Stimulated activated CD8-positive, alpha-beta memory T cell treated with anti-CD3 and anti-CD28 coated beads, Interleukin-12 subunit alpha, Interleukin-12 subunit beta, amount 100 ng/mL, for 4 hours (primary cell): ENCODE results near the gene ADRA2B.
"Not testable (repeated sequence)": the region's sequence is repeated elsewhere in the genome, so short reads cannot be mapped to it uniquely, and the experiment has no call there.

ENCODE experiments used
- DNase-seq: peaks from one replicate; pipeline ENCODE4 v3.0.0-alpha.2; 2020; ENCODE audit warnings: low read depth

The ADRA2B gene

GRCh38 chr2:96089356-96090195 lies 26.8 kb downstream of the ADRA2B start:
- DNase-seq, result no peak

DNA sequence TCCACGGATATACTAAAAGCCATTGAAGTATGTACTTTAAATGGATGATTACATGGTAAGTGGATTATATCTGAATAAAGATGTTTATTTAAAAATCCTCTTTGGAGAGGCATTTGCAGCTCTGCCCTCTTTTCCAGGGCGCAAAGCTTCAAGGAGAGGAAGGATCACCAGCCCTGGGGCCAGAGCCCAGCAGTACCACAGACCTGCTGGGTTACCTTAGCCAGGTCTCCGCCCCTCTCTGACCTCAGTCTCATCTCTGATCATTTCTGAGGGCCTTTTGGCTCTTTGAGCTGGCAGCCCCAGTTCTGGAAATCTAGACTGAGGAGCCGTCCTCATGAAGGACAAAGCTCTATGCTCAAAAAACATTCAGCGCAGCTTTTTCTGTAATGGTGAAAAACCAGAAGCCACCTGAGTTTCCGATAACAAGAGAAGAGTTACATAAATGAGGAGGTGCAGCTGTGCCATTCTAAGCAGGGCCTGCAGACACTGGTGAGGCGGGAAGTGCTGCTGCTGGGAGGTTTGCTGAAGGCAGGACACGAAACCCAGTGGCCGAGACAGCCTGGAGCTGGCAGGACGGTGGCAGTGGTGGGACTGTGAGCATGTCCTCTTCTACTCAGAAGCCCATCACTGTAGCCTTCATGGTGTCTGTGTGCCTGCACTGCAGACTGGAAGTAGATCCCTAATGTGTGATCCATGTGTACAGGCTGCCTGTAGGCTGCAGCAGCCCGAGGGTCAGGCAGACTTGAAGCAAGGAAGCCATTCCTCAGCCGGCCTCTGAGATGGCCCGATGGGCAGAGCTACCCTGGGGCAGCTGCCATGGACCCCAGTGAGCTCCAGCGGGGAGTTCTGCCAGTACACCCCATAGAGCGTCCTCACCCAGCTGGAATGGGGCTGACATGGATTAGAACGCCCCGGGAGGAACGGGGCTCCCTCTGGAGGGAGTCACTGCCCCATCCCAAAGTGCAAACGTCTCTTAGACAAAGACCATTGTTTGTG lies 27.7 kb downstream of the ADRA2B start:
- no peak for DNase-seq

DNA sequence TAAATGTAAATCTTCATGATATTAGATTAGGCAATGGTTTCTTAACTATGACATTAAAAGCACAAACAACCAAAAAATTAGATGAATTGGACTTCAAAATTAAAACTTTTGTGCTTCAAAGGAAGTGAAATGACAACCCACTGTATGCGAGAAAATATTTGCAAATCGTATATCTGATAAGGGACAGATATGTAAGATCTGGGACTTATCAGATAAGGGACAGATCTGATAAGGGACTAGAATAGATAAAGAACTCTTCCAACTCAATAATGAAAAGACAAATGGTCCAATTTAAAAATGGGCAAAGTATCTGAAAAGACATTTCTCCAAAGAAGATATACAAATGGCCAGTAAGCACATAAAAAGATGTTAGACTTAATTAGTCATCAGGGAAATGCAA lies 29.2 kb downstream of the ADRA2B start:
- DNase-seq, result no peak

DNA sequence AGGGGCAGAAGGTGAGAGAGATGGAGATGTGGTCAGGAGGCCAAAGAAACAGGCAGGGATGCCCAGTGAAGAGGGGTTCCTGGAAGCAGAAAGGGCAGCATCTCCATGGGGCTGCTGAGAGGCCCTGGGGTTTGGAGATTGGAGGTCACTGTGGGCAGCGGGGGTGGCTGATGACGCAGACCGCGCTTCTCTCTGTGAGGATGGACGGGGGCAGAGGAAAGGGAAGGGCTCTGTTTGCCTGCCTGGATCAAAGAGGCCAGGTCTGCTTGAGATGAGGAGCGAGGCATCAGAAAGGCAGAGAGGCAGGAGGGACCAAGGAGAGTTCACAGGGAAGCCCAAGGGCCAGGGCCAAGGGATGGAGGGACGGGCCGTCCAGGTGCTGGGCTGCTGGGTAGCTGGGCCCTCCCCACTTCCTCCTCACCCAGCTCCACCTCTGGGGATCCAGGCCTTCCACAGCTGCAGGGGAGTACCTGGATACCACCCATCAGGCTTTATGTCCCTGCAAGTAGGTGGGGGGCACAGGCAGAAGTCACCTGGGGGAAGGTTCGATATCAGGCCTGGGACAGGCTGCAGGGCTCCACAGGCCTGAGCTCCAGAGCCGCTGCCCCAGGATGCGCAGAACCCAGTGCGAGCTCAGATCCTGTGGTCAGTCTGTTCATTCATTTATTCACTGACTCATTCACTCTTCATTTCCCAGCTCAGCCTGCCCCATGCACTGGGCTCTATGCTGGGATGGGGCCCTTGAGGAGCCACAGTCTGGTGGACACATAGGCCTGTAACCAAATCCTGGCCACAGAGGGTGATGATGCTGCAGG lies 30.6 kb downstream of the ADRA2B start:
- no peak for DNase-seq

- DNase-seq, result not testable (repeated sequence)
Measured at GRCh38 chr2:96084858-96085518, 31.4 kb downstream of the ADRA2B start.

DNA sequence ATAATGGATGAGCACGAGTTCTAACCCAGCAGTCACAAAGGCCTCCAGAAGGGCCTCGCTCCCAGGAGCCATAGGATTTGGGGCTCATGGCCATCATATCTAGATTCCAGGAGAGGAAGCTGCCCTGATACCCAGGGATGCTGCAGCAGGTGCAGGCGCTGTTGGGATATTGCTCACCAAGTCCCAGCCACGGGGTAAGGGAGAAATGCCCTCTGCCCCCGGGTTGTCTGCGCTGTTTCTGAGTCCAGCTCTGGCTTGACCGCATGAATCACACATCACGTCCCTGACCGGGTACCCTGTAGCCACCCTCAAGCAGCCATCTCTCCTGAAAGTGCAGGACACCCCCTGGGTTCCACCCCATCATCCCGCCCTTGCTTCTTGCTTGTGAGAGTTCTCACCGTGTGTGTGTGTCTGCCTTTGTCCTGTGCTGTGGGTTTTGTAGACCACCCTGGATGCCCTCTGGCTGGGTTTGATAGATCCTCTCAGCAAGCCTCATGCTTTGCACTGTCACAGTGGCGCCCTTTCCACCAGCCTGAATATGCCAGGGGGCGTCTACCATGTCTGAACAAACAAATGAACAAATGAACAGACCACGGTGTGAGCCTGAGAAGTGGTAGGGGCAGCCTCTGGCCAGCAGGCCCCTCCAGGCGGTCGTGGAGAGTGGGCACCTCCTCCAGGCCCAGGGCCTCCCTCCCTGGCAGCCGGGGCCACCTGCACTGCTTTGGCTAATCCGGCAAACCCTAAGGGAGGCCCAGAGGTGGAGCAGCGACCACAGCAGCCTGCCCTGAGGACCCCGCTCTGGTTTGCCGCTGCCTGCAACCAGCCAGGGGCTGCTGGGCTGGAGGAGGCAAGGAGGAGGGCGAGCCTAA lies 32.1 kb downstream of the ADRA2B start:
- no peak for DNase-seq

DNA sequence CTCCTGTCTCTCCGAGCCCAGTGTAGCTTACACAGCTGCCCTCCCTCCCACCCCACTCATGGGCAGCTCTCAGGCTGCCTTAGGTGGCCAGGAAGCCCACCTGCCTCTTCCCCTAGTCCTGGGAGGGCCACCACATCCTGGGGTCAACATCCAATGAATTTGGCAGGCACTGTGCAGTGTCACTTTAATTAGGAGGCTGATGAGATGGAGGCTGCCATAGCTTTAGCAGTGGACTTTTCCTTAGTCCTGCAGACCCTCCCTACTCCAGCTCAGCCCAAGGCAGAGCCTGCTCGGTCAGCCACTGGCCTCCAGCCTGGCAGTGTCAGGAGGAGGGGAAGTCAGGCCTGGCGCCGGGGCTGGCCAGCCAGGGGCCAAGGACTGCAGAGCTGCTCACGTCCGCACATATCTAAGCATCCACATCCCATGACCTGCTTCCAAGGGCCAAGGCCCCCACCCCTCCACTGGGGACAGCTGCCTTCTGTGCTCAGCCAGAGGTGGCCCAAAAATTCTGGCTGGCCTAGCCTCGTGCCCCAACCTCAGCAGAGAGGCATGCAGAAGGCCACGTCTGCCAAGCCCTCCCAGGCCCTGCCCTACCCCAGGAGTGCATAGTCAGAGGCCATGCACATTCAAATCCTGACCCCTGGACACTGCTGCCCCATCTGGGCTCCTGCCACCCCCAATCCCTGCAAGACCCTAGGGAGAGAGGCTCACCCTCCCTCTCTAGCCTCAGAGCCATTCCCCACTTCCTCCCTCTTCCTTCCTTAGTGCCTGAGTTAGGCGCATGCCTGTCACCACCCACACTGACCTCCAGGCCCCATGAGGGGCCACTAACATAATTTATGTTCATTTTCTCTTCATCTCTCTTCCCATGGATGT lies 33.1 kb downstream of the ADRA2B start:
- DNase-seq, result no peak

DNA sequence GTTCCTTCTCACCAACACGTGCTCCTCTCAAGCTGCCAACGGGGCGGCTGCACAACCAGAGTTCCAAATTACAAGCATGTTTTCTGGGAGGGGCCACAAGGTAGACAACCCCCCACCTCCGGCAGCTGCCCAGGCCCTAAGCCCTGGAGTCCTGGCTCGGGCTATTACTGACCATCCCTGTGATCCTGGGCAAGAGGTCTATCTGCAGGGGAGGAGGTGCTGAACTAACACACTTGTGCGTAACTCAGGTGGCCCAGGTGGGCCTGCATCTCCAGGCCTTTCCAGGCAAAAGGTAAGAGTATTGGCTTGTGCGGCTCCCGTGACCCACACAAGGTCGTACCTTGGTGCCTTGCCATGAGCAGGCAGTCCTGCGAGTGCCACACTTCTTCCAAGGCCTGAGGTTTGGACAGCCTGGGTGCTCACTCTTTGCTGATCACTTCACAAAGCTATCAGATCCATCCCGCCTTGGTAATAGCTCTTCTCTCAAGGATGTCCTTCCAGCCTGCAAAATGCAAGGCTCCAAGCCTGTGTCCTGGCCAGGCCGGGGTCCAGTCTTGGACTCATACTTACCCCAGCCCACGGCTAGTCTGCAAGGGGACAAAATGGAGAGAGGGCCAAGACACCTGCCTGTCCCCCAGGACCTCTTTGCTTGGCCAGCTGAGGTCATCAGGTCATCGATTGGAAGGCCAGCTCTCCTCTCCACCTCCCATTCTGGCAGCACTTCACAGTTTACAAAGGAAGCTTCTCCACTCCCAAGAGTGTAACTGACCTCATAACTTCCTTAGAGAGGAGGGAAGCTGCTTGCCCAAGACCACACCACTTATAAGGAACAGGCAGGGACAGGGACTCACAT lies 33.9 kb downstream of the ADRA2B start:
- no peak for DNase-seq

GRCh38 chr2:96081042-96081441 lies 35.3 kb downstream of the ADRA2B start:
- DNase-seq, result no peak

DNA sequence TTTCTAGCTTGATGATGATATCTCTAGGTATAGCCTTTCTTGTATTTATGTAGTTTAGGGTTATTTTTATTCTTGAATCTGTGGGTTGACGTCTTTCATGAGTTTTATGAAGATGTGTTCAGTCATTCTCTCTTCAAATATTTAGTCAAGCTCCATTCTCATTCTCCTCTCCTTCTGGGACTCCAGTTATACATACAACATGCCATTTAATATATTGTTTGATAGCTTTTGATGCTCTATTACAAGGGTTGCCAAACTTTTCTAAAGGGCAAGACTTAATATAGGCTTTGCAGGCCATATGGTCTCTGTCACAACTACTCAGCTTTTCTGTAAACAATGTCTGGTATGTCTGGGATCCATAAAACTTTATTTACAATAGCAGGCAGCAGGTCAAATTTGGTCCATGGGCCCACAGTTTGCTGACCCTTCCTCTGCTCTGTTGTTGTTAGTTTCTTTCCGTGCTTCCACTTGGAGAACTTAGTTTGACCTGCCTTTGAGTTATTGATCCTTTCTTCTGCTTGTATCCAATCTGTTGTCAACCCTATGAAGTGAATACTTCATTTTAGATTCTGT lies 41.1 kb downstream of the ADRA2B start:
- no peak for DNase-seq

- no peak for DNase-seq
Measured at GRCh38 chr2:96074156-96074555, 42.2 kb downstream of the ADRA2B start.

GRCh38 chr2:96073170-96073775 lies 43.1 kb downstream of the ADRA2B start:
- no peak for DNase-seq

DNA sequence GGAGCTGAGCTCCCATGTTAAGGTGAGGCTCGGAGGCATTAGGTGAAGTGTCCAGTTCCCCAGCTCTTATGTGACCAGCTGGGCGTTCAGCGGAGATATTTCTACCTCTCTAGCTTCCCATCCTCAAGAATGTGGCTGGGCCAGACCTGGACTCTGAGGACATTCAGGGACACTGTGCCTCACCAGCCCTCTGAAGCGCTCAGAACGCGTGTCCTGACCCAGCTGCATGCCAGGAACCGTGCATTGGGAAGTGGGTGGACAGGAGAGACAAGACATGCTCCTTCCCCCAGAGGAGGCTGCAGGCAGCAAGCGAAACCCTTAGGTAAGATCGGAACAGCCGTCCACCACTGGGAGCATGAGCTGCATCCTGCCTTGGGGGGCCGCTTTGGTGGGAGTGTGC lies 43.6 kb downstream of the ADRA2B start:
- DNase-seq, result no peak

DNA sequence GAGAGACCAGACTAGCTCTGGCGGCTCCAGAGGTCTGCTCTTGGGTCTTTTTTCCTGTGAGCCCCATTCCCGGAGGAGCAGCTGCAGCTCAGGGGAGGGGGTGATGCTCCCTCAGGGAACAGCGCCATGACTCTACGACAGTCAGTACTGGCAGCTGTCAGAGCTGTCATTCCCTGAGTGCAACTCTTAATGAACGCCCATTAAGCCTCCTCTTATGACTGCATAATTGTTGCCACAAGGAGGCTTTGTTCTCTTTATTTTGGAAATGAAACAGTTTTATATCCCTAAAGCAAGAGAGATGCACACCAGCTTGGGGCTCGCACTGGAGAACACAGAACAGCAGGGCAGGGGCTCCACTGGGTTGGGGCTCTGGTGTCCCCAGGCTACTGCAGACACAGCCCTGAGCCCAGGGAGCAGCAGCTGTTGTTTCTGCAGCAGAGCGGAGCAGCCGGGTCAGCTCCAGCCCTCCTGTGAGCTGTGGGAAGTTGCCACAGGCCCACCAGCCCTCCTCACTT lies 44.3 kb downstream of the ADRA2B start:
- not testable (repeated sequence) for DNase-seq

DNA sequence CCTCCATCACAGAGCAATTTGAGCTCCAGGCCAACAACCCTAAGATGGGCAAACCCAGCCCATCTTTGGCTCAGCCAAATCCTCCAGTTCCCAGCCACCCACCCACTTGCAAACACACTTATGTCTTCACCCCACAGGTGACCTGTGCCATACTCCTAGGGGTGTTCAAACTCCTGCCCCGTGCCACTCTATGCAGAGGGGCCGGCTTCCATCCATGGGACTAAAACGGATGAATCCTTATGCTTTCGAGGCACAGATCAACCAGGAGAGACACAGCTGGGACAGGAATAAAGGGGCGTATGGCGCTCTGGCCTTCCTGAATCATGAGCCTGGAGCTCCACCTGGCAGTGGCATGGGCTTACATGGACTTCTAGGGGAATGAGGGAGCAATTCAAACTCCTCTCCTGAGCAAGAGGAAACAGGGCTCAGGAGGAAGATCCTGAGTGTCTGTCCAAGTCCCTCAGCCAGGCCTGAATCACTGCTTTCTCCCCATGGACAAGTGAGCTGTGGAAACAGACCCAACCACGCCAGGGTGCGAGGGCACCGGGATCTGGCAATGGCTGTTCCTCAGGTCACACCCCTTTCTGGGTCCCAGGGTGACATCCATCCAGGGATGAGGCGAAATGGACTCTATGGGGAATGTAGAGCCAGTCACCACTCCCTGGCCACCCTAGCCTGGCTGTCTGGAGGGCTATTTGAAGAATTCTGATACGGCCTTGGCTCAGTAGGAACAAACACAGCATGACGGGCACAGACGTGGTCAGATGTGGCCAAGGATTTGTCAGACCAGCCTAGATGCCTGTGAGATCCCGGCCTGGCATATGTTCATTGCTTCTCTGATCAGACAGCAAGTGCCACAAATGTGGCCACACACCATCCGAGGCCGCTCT lies 45.0 kb downstream of the ADRA2B start:
- DNase-seq, result not testable (repeated sequence)

- not testable (repeated sequence) for DNase-seq
Measured at GRCh38 chr2:96070351-96070750, 46.0 kb downstream of the ADRA2B start.
